ENCODE results near the gene ARHGEF33. TPM values are rescaled to one million over a fixed set of nuclear protein-coding genes. Genes with fewer than 3 reads are reported as not detected.
A peak's percentile ranks its signal among the peaks of the same experiment; 100 is the strongest.

Gene ARHGEF33
- total and polyA plus RNA-seq, 2 experiments from 2014 or later, result 0.10 to 1.8 TPM

DNA sequence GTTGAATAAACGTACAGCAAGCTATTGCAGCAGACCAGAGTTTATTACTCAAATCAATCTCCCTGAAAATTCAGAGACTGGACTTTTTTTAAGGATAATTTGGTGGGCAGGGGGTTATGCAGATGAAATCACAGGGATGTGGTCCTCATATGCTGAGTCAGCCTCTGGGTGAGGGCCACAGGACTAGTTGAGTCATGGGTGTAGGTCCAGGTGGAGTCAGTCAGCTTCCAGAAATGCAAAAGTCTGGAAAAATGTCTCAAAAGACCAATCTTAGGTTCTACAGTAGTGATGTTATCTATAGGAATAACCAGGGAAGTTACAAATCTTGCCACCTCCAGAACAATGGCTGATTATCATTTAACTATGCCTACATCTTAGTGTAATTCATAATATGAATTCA lies 51.1 kb downstream of the ARHGEF33 start (continued):
- TF ChIP-seq ZNF462 (CRISPR knock-in tag; IDR thresholded peaks at IDR 0.05) (no peak), CREB1 (CRISPR knock-in tag; IDR thresholded peaks at IDR 0.05; ENCODE audit: low read depth) (no peak), POLR2AphosphoS5 (IDR thresholded peaks at IDR 0.05; ENCODE audit: low read depth) (no peak), NANOG (IDR thresholded peaks at IDR 0.05; ENCODE audit: borderline replicate concordance) (no peak), ZNF114 (CRISPR knock-in tag; IDR thresholded peaks at IDR 0.05) (no peak)

- no peaks in the 10 kb centered on the region for H3K36me3 ChIP-seq (ENCODE audit: insufficient read depth)
- H3K79me2 ChIP-seq (replicated peaks; ENCODE audit: insufficient read depth), result no peaks in the 10 kb centered on the region
- H3F3A ChIP-seq (replicated peaks; ENCODE audit: low read depth), result no peaks in the 10 kb centered on the region
- Mint-ChIP-seq H3K4me3 (no peak overlapping the region), H3K9me3 (no peaks in the 10 kb centered on the region), H3K36me3 (ENCODE audit: low read depth) (no peaks in the 10 kb centered on the region), H3K27ac (no peak overlapping the region), H3K4me1 (peaks cover 25% of the 10 kb centered on the region), H3K27me3 (ENCODE audit: insufficient read depth, low read depth, poor library complexity) (no peaks in the 10 kb centered on the region)
- no peaks in the 10 kb centered on the region for H4K20me1 ChIP-seq (replicated peaks; ENCODE audit: insufficient read depth)
- peaks cover 10% of the 10 kb centered on the region for H3K4me1 ChIP-seq (ENCODE audit: insufficient read depth)
- H3K4me3 ChIP-seq, result no peak overlapping the region
- H3K9me2 ChIP-seq (ENCODE audit: insufficient read depth), result no peaks in the 10 kb centered on the region
- H3K27me3 ChIP-seq (ENCODE audit: insufficient read depth), result no peaks in the 10 kb centered on the region
- DNase-seq (ENCODE audit: low spot score) (peak; percentile 73), ATAC-seq (peak; percentile 24; the same call in 2 of the 3 replicates)
- no peak overlapping the region for H3K27ac ChIP-seq (ENCODE audit: low read depth)
- H3K4me2 ChIP-seq, result 0 out of 2 replicates have a peak overlapping the region, but pooled peaks have one; percentile 2
- no peak overlapping the region for H2AFZ ChIP-seq
- TF ChIP-seq CREB1 (CRISPR knock-in tag; IDR thresholded peaks at IDR 0.05; ENCODE audit: low read depth), result no peak
- no peak for TF ChIP-seq JUNB (IDR thresholded peaks at IDR 0.05; ENCODE audit: unreplicated experiment)
- TF ChIP-seq, protein P1, sequence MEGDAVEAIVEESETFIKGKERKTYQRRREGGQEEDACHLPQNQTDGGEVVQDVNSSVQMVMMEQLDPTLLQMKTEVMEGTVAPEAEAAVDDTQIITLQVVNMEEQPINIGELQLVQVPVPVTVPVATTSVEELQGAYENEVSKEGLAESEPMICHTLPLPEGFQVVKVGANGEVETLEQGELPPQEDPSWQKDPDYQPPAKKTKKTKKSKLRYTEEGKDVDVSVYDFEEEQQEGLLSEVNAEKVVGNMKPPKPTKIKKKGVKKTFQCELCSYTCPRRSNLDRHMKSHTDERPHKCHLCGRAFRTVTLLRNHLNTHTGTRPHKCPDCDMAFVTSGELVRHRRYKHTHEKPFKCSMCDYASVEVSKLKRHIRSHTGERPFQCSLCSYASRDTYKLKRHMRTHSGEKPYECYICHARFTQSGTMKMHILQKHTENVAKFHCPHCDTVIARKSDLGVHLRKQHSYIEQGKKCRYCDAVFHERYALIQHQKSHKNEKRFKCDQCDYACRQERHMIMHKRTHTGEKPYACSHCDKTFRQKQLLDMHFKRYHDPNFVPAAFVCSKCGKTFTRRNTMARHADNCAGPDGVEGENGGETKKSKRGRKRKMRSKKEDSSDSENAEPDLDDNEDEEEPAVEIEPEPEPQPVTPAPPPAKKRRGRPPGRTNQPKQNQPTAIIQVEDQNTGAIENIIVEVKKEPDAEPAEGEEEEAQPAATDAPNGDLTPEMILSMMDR (conservative IDR thresholded peaks at IDR 0.05; ENCODE audit: low read depth in 2 of 2), result no peak
- TF ChIP-seq EZH2 (IDR thresholded peaks at IDR 0.05; ENCODE audit: low read depth, unreplicated experiment), result no peak
- no peak; the same call in 1 of the 2 replicates for TF ChIP-seq NANOG (IDR thresholded peaks at IDR 0.05; ENCODE audit: borderline replicate concordance)
- TF ChIP-seq ZNF114 (CRISPR knock-in tag; IDR thresholded peaks at IDR 0.05), result no peak
- no peak for TF ChIP-seq ZNF462 (CRISPR knock-in tag; IDR thresholded peaks at IDR 0.05)
Measured at GRCh38 chr2:38943784-38944183, 54.1 kb downstream of the ARHGEF33 start.

All from GM23338 (cell line).